ENCODE results near the gene ZNF91. TPM values are rescaled to one million over a fixed set of nuclear protein-coding genes. Genes with fewer than 3 reads are reported as not detected.
A peak's percentile ranks its signal among the peaks of the same experiment; 100 is the strongest.
"Not testable (repeated sequence)": the region's sequence is repeated elsewhere in the genome, so short reads cannot be mapped to it uniquely, and the experiment has no call there.

The ZNF91 gene
- total RNA-seq, 1 donor from 2014 or later, result 101 TPM

DNA sequence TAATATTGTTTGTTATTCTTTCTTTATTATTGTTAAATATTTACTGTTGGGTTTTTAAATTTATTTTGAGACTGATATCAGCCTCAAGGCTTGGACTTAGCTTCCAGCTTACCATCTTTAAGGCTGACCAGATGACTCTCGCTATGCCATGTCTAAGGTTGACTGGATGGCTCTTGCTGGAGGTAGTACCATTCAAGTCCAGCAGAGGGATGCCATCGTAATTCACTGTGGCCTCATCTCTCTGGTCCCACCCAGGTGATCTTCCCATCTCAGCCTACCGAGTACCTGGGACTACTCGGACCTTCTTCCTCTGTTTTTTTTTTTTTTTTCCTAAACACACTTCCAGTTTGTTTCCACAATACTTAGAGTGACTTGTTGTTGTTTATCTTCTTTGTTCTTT lies 41.7 kb upstream of the ZNF91 start:
- intact Hi-C loops (cut with micrococcal nuclease), result no loop called here
- TF ChIP-seq, protein P1, sequence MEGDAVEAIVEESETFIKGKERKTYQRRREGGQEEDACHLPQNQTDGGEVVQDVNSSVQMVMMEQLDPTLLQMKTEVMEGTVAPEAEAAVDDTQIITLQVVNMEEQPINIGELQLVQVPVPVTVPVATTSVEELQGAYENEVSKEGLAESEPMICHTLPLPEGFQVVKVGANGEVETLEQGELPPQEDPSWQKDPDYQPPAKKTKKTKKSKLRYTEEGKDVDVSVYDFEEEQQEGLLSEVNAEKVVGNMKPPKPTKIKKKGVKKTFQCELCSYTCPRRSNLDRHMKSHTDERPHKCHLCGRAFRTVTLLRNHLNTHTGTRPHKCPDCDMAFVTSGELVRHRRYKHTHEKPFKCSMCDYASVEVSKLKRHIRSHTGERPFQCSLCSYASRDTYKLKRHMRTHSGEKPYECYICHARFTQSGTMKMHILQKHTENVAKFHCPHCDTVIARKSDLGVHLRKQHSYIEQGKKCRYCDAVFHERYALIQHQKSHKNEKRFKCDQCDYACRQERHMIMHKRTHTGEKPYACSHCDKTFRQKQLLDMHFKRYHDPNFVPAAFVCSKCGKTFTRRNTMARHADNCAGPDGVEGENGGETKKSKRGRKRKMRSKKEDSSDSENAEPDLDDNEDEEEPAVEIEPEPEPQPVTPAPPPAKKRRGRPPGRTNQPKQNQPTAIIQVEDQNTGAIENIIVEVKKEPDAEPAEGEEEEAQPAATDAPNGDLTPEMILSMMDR (IDR thresholded peaks at IDR 0.05; ENCODE audit: borderline replicate concordance), result peak; percentile 26
- Histone ChIP-seq H3K27me3 (ENCODE audit: low read depth) (no peaks in the 10 kb centered on the region), H3K27ac (replicated peaks) (no peak overlapping the region), H3K9me3 (replicated peaks) (peaks cover 38% of the 10 kb centered on the region), H3K36me3 (no peaks in the 10 kb centered on the region), H3K4me1 (no peaks in the 10 kb centered on the region), H3K4me3 (no peak overlapping the region)
- no peak for DNase-seq

DNA sequence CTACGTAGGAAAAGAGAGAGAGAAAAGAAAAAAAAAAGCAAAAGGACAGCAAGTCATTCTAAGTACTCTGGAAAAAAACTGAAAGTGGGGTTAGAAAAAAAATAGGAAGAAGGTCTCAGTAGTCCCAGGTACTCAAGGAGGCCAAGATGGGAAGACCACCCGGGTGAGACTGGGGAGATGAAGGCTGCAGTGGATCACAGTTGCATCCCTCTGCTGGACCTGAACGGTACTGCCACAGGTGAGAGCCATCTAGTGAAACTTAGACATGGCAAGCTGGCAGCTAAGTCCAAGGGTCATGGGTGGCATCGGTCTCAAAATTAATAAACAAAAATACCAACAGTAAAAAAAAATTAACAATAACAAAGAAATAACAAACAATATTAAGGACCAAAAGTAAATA lies 41.0 kb upstream of the ZNF91 start:
- Histone ChIP-seq H3K27me3 (ENCODE audit: low read depth) (no peaks in the 10 kb centered on the region), H3K4me3 (no peak overlapping the region), H3K4me1 (no peaks in the 10 kb centered on the region), H3K9me3 (replicated peaks) (peaks cover 38% of the 10 kb centered on the region), H3K36me3 (no peaks in the 10 kb centered on the region), H3K27ac (replicated peaks) (no peak overlapping the region)
- intact Hi-C loops (cut with micrococcal nuclease), result no loop called here
- TF ChIP-seq, protein P1 (IDR thresholded peaks at IDR 0.05; ENCODE audit: borderline replicate concordance), result peak; percentile 34
- no peak for DNase-seq

DNA sequence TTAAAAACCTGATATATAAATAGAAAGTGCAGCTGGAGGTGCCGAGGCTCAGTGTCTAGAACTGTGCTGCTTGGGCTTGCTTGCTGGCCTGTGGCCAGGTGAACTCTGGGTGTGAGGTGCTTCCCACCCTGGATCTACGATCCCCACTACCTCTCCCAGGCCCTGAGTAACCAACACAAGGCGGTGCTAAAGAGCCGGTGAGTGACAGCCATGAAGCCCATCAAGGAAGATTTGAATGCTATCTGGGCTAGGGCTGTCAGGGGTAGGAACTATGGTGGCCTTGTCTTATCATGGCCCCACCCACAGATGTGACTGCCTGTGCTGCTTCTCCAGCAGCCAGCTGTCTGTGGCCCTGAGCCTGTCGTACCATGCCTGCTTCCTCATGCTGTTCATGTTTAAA lies 25.6 kb upstream of the ZNF91 start:
- DNase-seq, result no peak
- H3K36me3 ChIP-seq, result no peaks in the 10 kb centered on the region
- H3K9me3 ChIP-seq (replicated peaks), result no peaks in the 10 kb centered on the region
- peaks cover 5% of the 10 kb centered on the region for H3K4me1 ChIP-seq
- H3K27ac ChIP-seq (replicated peaks), result no peak overlapping the region
- H3K27me3 ChIP-seq (ENCODE audit: low read depth), result peaks cover 7% of the 10 kb centered on the region
- intact Hi-C loops (cut with micrococcal nuclease), result no loop called here
- TF ChIP-seq, protein P1 (IDR thresholded peaks at IDR 0.05; ENCODE audit: borderline replicate concordance), result peak; percentile 22
- no peak overlapping the region for H3K4me3 ChIP-seq

DNA sequence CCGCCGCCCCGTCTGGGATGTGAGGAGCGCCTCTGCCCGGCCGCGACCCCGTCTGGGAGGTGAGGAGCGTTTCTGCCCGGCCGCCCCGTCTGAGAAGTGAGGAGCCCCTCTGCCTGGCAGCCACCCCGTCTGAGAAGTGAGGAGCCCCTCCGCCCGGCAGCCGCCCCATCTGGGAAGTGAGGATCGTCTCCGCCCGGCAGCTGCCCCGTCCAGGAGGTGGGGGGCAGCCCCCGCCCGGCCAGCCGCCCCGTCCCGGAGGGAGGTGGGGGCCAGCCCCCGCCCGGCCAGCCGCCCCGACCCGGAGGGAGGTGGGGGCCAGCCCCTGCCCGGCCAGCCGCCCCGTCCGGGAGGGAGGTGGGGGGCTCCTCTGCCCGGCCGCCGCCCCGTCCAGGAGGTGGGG lies 24.0 kb upstream of the ZNF91 start:
- H3K9me3 ChIP-seq (replicated peaks); intact Hi-C loops (cut with micrococcal nuclease); DNase-seq: not testable (repeated sequence)

DNA sequence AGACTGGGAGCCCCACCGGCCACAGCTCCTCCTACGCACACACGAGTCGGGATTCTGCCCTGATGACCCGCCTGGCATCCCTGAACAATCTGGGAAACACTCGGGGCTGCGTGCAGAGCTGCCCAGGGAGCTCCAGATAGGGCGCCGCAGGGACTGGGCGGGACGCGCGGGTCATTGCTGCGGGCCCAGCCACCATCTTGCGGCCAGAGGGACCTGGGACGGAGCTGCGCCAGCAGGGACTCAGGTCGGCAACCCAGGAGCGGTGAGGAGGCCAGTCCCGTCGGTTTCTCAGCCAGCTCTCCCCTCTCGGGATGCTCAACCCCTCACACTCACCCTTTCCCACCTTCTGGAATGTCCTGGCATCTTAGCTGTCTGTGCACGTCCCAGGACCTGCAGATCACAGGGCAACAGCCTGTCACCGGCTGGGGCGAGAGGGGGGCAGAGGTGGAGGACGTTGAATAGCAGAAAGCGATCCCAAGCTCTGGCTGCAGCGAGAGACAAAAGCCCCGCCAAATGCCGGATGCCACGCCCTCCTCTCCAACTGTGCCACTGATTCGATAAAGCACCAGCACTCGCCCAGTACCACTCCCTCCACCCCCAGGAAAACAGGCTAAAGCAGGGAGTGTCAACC lies 20.4 kb upstream of the ZNF91 start:
- Histone ChIP-seq H3K27me3 (ENCODE audit: low read depth) (peaks cover 25% of the 10 kb centered on the region), H3K9me3 (replicated peaks) (no peaks in the 10 kb centered on the region), H3K36me3 (no peaks in the 10 kb centered on the region), H3K27ac (replicated peaks) (no peak overlapping the region), H3K4me3 (peak overlapping the region; percentile 67), H3K4me1 (peaks cover 15% of the 10 kb centered on the region)
- intact Hi-C loops (cut with micrococcal nuclease), result no loop called here
- peak; percentile 46 for DNase-seq
- TF ChIP-seq, protein P1 (IDR thresholded peaks at IDR 0.05; ENCODE audit: borderline replicate concordance), result no peak

More for the DNA sequence above, 24.0 kb upstream of the ZNF91 start:
- not testable (repeated sequence) for H3K27ac ChIP-seq (replicated peaks); H3K36me3 ChIP-seq; H3K4me3 ChIP-seq
- peaks cover 21% of the 10 kb centered on the region for H3K27me3 ChIP-seq (ENCODE audit: low read depth)
- H3K4me1 ChIP-seq, result peaks cover 15% of the 10 kb centered on the region

DNA sequence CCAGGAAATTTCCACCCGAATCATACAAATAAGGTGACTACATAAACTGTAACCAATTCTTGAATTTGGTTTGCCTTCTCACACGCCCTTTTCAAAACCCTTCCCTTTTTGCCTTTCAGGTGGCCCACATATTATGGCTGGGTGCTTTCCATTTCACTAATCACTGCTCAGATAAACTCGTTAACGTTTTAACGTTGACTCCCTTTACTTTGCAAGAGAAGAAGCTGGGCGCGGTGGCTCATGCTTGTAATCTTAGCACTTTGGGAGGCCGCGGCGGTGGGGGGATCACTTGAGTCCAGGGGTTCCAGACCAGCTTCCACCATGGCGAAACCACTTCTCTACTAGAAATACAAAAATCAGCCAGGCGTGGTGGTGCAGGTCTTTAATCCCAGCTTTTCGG lies 19.8 kb upstream of the ZNF91 start:
- DNase-seq, result no peak
- Histone ChIP-seq H3K4me1 (peaks cover 15% of the 10 kb centered on the region), H3K4me3 (peak overlapping the region; percentile 67), H3K36me3 (no peaks in the 10 kb centered on the region), H3K27me3 (ENCODE audit: low read depth) (peaks cover 25% of the 10 kb centered on the region), H3K9me3 (replicated peaks) (no peaks in the 10 kb centered on the region), H3K27ac (replicated peaks) (no peak overlapping the region)
- intact Hi-C loops (cut with micrococcal nuclease), result no loop called here
- TF ChIP-seq, protein P1 (IDR thresholded peaks at IDR 0.05; ENCODE audit: borderline replicate concordance), result no peak

All from left ventricle myocardium inferior (tissue), 1 donor.